HepG2 (cell line): ENCODE measurements around the gene PRKACA. TPM values are rescaled to one million over a fixed set of nuclear protein-coding genes. Genes with fewer than 3 reads are reported as not detected.

ENCODE experiments used
- CCDC6 ChIP-seq: sonication (generic); formaldehyde crosslinking; IDR thresholded peaks from 2 replicates; pipeline ENCODE4 v1.8.1; 2022; ENCODE audit warnings: mild to moderate bottlenecking, missing genetic modification reagents, moderate library complexity
- DR1 ChIP-seq: sonication (generic); formaldehyde crosslinking; IDR thresholded peaks from 2 replicates; pipeline ENCODE4 v1.8.0; 2021; ENCODE audit warnings: mild to moderate bottlenecking, missing genetic modification reagents, inconsistent platforms
- HNRNPLL ChIP-seq: fragments of 200-400 bp; formaldehyde crosslinking; IDR thresholded peaks from 2 replicates; pipeline ENCODE4 v1.6.1; 2017; ENCODE audit warnings: mild to moderate bottlenecking, low read depth, low read length; ENCODE audit not compliant: poor library complexity, severe bottlenecking
- MAX ChIP-seq: IDR thresholded peaks from 2 replicates; pipeline ENCODE4 v1.6.1; 2012; ENCODE audit warnings: inconsistent platforms
- PATZ1 ChIP-seq: sonication (generic); formaldehyde crosslinking; IDR thresholded peaks from 2 replicates; pipeline ENCODE4 v1.4.0; 2020; ENCODE audit warnings: missing genetic modification reagents
- POGK ChIP-seq: sonication (generic); formaldehyde crosslinking; conservative IDR thresholded peaks from 2 replicates; pipeline ENCODE4 v1.8.0; 2022; ENCODE audit warnings: mild to moderate bottlenecking, moderate library complexity, missing genetic modification reagents
- SAFB2 ChIP-seq: sonication (generic); formaldehyde crosslinking; IDR thresholded peaks from 2 replicates; pipeline ENCODE4 v1.5.1; 2020; ENCODE audit warnings: missing genetic modification reagents, low read depth, mild to moderate bottlenecking, borderline replicate concordance
- SATB2 ChIP-seq: sonication (generic); formaldehyde crosslinking; IDR thresholded peaks from 2 replicates; pipeline ENCODE4 v1.5.0; 2020; ENCODE audit warnings: missing genetic modification reagents
- SRSF1 ChIP-seq: fragments of 200-400 bp; formaldehyde crosslinking; optimal IDR thresholded peaks from 2 replicates; pipeline ENCODE3; 2017; ENCODE audit warnings: mild to moderate bottlenecking, low read depth, low read length, moderate library complexity
- SYNCRIP ChIP-seq: fragments of 200-400 bp; formaldehyde crosslinking; IDR thresholded peaks from 2 replicates; pipeline ENCODE4 v1.6.1; 2018; ENCODE audit warnings: mild to moderate bottlenecking, low read depth, low read length; ENCODE audit not compliant: insufficient read depth
- TRIM24 ChIP-seq: sonication (generic); formaldehyde crosslinking; IDR thresholded peaks from 2 replicates; pipeline ENCODE4 v1.8.0; 2022; ENCODE audit warnings: mild to moderate bottlenecking, missing genetic modification reagents
- ZBTB1 ChIP-seq: sonication (generic); formaldehyde crosslinking; IDR thresholded peaks from 2 replicates; pipeline ENCODE4 v1.4.0; 2020; ENCODE audit warnings: missing genetic modification reagents, borderline replicate concordance
- ZNF263 ChIP-seq: sonication (generic); formaldehyde crosslinking; IDR thresholded peaks from 2 replicates; pipeline ENCODE4 v1.4.0; 2020; ENCODE audit warnings: missing genetic modification reagents
- ZNF343 ChIP-seq: sonication (generic); formaldehyde crosslinking; IDR thresholded peaks from 2 replicates; pipeline ENCODE4 v1.4.0; 2020; ENCODE audit warnings: mild to moderate bottlenecking, missing genetic modification reagents
- ZSCAN31 ChIP-seq: sonication (generic); formaldehyde crosslinking; IDR thresholded peaks from 2 replicates; pipeline ENCODE4 v1.5.0; 2020; ENCODE audit warnings: low read depth, mild to moderate bottlenecking, missing genetic modification reagents
- polyA plus RNA-seq, 8 experiments: library from polyadenylated mRNA; depleted of rRNA in 3 of 8; stranded (reverse) in 7 of 8; unstranded in 1 of 8; fragments of >200 nt; fragmentation: Illumina TruSeq in 4 of 8; extraction: Trizol in 4 of 8; gene quantifications; 2 replicates each; pipeline versions ENCODE4 v1.2.1 to v1.2.3, GENCODE V29; 2011 to 2016; ENCODE audit warnings: low read depth in 4 of 8, missing spikeins in 1 of 8, mixed read lengths in 1 of 8; ENCODE audit not compliant: insufficient read depth in 1 of 8
- total RNA-seq, 5 experiments: library from RNA; depleted of rRNA; stranded (reverse); fragments of >200 nt; fragmentation: Illumina TruSeq; extraction: Trizol; gene quantifications; 2 replicates each; pipeline ENCODE4 v1.2.3, GENCODE V29; 2016; ENCODE audit warnings: low read depth in 1 of 5
- TF ChIP-seq, protein P1 (sequence below): sonication (generic); formaldehyde crosslinking; IDR thresholded peaks from 2 replicates; pipeline ENCODE4 v1.5.0; 2020; ENCODE audit warnings: mild to moderate bottlenecking, missing genetic modification reagents
- TF ChIP-seq, protein P2 (sequence below): sonication (generic); formaldehyde crosslinking; IDR thresholded peaks from 2 replicates; pipeline ENCODE4 v1.4.0; 2020; ENCODE audit warnings: missing genetic modification reagents, borderline replicate concordance

Gene PRKACA
- total and polyA plus RNA-seq, 2 of the 13 experiments (the other 11 are each of a cell fraction or from before 2014, with no cell fraction given): 11.0 to 18.2 TPM

DNA sequence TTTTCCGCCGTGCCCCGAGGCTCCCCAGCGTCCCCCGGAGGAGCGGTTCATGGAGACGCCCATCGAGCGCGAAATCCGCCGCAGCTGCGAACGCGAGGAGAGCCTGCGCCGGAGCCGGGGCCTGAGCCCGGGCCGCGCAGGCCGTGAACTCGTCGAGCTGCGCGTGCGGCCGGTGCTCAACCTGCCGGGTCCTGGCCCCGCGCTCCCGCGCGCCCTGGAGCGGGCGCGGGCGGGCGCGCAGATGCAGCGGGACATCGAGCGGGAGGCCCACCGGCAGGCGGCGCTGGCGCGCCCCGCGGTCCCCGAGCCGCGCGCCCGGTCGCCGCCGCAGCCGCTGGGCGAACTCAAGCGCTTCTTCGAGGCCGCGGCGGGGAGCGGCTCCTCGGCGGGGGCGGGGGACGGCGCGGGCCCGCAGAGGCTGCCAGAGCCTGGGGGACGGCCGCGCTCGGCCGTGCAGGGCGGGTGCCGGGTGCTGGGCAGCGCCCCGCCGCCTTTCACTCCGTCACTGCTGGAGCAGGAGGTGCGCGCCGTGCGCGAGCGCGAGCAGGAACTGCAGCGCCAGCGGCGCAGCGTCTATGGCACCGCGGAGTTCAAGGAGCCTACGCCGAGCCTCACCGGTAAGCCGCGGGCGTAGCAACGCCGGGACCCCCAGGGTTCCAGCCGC is 44.2 kb downstream of the PRKACA start (continued):
- TF ChIP-seq, protein P1, sequence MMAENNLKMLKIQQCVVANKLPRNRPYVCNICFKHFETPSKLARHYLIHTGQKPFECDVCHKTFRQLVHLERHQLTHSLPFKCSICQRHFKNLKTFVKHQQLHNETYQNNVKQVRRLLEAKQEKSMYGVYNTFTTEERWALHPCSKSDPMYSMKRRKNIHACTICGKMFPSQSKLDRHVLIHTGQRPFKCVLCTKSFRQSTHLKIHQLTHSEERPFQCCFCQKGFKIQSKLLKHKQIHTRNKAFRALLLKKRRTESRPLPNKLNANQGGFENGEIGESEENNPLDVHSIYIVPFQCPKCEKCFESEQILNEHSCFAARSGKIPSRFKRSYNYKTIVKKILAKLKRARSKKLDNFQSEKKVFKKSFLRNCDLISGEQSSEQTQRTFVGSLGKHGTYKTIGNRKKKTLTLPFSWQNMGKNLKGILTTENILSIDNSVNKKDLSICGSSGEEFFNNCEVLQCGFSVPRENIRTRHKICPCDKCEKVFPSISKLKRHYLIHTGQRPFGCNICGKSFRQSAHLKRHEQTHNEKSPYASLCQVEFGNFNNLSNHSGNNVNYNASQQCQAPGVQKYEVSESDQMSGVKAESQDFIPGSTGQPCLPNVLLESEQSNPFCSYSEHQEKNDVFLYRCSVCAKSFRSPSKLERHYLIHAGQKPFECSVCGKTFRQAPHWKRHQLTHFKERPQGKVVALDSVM: no peak
- TF ChIP-seq PATZ1 (CRISPR knock-in tag) (no peak), SYNCRIP (no peak), ZNF343 (CRISPR knock-in tag) (no peak), CCDC6 (CRISPR knock-in tag) (peak; percentile 71; the same call in 1 of the 2 replicates), ZNF263 (CRISPR knock-in tag) (no peak), ZSCAN31 (CRISPR knock-in tag) (0 out of 2 replicates have a peak, but pooled peaks have one; percentile 19), HNRNPLL (peak; percentile 99), TRIM24 (CRISPR knock-in tag) (no peak), SAFB2 (CRISPR knock-in tag) (peak; percentile 59; the same call in 1 of the 2 replicates), ZBTB1 (CRISPR knock-in tag) (no peak), POGK (CRISPR knock-in tag) (0 out of 2 replicates have a peak, but pooled peaks have one; percentile 18), SATB2 (CRISPR knock-in tag) (no peak), SRSF1 (no peak), DR1 (0 out of 2 replicates have a peak, but pooled peaks have one; percentile 6), MAX (peak; percentile 78)
- TF ChIP-seq, protein P2, sequence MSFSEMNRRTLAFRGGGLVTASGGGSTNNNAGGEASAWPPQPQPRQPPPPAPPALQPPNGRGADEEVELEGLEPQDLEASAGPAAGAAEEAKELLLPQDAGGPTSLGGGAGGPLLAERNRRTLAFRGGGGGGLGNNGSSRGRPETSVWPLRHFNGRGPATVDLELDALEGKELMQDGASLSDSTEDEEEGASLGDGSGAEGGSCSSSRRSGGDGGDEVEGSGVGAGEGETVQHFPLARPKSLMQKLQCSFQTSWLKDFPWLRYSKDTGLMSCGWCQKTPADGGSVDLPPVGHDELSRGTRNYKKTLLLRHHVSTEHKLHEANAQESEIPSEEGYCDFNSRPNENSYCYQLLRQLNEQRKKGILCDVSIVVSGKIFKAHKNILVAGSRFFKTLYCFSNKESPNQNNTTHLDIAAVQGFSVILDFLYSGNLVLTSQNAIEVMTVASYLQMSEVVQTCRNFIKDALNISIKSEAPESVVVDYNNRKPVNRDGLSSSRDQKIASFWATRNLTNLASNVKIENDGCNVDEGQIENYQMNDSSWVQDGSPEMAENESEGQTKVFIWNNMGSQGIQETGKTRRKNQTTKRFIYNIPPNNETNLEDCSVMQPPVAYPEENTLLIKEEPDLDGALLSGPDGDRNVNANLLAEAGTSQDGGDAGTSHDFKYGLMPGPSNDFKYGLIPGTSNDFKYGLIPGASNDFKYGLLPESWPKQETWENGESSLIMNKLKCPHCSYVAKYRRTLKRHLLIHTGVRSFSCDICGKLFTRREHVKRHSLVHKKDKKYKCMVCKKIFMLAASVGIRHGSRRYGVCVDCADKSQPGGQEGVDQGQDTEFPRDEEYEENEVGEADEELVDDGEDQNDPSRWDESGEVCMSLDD: 0 out of 2 replicates have a peak, but pooled peaks have one; percentile 14
